HG03439 (cell line): Measurements from ENCODE around the gene SGK1.

Experiments
- ATAC-seq: cut with Tn5 transposase; IDR thresholded peaks from one replicate; pipeline ENCODE4 v1.9.1; 2021; ENCODE audit warnings: mild to moderate bottlenecking, moderate library complexity; ENCODE audit not compliant: unreplicated experiment

SGK1 gene

GRCh38 chr6:134317471-134318131 lies at the start of gene SGK1:
SGK1 (minus strand) TSS chr6:134318112; CDS start chr6:134317460, 652 bp downstream.
- no peak for ATAC-seq

DNA sequence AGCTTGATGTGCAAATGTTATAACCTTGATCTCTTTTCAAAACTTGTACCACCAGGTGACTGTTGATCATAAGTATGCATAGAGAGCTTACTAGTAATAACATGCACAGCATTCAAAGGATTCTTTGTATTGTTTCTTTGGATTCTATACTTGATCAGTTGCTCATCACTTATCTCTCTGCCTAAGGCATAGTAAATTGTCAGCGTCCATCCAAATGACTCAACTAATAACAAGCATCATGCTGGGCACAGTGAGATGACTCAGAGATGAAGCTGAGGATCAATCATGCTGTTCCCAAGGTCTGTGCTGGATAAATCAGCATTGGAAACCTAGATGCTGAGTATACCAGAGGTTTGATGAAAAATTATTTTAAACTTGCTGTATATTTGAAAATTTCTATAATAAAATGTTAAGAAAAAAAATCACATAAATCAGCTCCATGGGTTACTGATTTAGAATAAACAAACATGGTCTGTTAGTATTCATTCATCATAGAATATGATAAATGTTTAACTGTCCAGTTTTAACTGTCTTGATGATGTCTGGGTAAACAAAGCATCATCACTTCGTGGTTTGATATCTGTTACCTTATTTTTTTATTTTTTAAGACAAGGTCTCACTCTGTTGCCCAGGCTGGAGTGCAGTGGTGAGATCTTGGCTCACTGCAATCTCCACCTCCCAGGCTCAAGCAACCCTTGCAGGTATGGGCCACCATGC lies 45.6 kb upstream of the SGK1 start:
- no peak for ATAC-seq

DNA sequence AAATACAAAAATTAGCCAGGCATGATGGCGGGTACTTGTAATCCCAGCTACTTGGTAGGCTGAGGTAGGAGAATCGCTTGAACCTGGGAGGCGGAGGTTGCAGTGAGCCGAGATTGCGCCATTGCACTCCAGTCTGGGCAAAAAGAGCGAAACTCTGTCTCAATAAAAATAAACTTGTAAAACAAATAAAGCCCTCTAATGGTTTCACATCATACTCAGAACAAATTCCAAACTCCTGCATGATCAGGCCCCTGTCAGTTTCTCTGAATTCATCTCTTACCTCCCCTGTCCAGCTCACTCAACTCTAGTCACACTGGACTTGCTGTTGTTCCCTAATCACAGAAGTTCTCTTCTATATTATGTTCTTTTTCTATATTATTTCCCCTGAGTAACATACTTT lies 43.1 kb upstream of the SGK1 start:
- no peak for ATAC-seq

- no peak for ATAC-seq
Measured at GRCh38 chr6:134359302-134359701, 41.4 kb upstream of the SGK1 start.

GRCh38 chr6:134358320-134358719 lies 40.4 kb upstream of the SGK1 start:
- no peak for ATAC-seq

DNA sequence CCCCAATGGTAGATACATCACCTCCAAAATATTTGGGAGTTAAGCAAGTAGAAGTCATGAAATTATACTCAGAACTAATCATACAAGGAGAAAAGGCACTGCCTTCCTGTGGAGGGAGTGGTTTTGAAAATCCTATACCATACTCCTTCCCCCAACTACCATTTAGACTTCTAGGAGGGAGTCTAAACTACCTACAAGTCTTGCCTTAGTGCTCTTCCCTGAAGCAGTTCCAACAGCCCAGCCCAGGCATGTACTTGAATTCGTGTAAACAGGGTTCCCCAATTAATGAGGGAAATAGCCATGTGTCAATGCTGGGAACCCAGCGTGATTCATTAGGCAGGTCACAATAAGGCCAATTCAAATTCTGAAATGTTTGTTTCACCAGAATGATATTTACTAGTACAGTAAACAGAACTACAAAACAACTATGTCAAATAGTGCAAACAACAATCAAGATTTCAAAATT lies 39.1 kb upstream of the SGK1 start:
- no peak for ATAC-seq

DNA sequence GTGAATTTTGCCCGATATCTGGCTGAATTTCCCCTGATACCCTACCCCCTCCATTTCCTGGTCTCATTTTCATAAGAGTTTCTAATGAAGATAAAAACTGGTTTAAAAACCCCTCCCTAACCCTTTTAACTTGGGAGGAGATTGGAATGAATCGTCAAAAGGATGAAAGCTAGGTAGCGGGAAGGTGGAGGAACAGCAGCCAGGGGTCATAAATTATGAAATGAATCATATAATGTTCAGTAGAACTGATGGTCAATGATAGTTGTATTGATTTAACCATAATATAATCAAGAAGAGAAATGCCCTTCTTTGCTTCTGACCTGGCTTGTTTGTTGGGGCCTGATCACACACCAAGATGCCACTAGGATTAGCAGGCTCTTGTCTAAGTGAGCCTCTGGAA lies 38.5 kb upstream of the SGK1 start:
- ATAC-seq = no peak

- ATAC-seq = no peak
Measured at GRCh38 chr6:134352786-134353480, 35.0 kb upstream of the SGK1 start.

DNA sequence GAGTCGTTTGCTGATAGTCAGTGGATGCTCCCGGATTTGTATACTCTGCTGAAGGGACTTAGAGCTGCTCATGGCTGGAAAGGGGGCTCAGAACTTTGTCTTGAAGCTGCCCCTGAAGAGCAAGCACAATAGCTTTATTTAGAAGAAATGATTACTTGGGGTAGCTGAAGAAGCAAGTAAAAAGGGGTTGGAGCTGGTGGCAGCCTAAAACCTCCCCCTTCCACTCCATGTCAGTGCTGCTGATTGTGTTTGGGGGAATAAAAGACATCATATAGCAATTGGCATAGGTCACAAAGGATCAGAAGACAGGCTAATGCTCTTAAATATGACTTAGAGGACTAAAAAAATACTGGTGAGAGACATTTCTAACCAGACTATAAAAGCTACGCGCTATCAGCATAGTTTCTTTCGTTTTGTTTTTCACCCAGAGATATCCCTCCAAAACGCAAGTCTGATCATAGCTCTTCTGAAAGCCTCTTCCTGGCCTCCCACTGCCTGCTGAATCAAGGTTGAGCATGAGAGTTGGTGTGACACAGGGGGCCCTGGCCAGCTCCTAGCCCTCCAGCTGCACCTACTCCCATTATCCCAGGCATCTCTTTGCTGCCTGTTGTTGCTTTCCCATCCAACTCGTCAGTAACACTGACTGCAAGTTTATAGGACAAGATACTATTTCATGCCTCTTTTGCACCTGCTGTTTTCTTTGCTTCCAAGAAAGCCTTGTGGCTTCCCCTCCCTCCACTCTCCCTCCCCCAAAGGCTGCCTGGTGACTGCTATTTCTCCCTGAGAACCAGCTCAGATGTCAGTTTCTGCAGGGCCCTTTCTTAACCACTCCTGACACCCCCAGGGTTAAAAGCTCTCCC lies 33.9 kb upstream of the SGK1 start:
- ATAC-seq = no peak

GRCh38 chr6:134347885-134348805 lies 30.2 kb upstream of the SGK1 start:
- no peak for ATAC-seq

DNA sequence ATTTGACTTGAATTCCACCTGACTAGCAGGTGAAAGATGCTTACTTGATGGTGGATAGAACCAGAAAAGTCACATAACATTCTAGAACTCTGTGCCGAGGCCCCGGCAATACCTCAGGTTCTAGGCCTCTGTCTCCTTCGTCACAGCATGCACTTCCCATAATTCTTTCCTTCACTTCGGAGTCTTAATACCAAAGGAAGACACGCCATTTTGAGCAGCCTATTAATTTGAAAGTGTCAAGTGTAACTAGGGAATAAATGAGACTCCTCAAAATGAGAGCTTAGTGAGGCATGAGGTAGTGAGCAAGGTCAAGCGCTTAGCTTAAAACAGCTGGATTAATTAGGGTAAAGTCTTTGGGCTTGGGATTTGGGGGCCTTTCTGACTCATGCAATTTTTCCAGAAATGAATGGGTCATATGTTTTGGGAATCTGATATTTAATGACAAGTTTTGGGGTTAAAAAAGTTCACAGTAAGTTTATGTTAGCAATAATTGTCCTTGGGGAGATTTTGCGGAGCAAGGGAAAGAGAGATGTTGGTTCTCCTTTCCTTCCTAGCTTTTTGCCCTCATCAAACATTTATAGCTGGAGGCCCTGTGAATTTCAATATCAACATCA lies 29.1 kb upstream of the SGK1 start:
- ATAC-seq = no peak

- ATAC-seq = no peak
Measured at GRCh38 chr6:134345789-134346188, 27.9 kb upstream of the SGK1 start.

DNA sequence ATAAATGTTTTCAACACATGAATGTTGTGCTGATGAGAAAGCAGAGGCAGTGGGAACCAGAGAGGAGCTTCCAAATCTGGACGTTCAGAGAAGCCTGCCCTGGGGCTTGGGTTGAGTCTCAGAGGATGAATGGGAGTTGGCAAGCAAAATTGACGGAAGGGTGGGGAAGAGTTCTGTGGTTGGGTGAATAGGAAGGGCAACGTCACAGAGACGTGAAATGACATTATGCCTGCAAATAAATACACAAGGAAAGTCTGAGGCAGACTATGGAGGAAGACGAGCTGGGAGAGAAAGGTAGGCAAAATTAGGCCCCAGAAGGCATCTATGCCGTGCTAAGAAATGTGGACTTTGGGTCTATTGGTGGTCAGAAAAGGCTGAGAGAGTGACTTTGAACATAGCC lies 25.2 kb upstream of the SGK1 start:
- no peak for ATAC-seq

GRCh38 chr6:134341999-134342567 lies 24.2 kb upstream of the SGK1 start:
- no peak for ATAC-seq

DNA sequence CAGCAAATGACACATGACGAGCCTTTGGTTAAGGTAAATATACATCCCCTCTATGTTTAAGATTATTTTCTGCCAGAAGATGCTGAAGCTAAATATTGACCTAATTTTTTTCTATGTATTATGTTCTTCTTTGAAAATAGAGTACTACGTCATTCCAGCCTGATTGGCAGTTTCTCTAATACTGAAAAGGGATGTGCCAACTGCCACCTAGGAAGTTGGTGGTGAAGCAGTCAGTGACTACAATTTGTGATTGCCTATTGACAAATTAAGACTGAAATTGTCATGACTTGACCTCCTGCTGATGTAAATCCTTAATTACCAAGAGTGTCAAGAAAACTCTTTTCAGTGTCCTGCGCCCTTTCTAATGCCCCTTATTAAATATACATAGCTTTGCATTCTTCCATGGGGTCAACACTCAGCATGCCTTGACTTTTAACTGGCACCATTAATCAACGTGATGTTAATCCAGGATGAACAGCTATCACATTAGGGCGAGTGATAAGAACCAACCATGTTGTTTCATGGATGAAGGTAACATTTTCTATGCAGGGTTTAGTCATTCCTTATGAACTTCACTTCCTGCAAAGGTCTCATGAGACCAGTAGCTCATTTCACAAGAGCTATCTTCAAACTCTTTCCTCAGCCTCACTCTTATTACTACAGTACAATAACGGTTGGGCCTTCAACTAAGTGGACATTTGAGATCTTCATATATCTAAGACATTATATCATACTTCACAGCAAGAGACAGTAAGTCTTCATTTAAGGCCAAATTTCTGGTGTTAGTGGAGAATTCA lies 22.5 kb upstream of the SGK1 start:
- ATAC-seq = no peak

DNA sequence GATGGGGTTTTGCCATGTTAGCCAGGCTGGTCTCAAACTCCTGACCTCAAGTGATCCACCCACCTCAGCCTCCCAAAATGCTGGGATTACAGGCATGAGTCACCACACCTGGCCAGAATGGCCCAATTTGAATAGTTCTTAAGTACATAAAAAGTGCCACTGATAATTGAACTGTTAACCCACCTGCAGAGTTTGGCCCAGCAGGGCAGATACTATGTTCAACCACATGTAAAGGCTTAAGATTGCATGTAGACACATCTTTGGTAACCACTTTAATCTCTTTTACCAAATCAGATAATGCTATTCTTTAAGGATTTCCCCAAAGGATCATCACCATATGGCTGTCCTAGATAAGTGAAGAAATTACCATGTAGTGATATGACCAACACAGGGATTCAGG lies 21.3 kb upstream of the SGK1 start:
- ATAC-seq = no peak

- no peak for ATAC-seq
Measured at GRCh38 chr6:134331256-134331655, 13.3 kb upstream of the SGK1 start.

DNA sequence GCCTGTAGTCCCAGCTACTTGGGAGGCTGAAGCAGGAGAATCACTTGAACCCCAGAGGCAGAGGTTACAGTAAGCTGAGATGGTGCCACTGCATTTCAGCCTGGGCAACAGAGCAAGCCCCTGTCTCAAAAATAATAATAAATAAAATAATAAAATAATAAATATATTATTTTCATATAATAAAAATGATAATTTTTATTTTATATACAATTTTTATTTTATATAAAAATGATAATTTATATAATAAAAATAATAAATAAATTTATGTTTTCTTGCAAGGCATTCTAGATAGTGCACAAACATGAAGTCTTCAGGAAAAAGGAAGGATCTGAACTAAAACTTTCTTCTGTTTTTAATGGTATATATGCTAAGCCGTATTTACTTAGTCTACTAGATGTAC lies 12.6 kb upstream of the SGK1 start:
- no peak for ATAC-seq
